NCI-H524 treated with DMSO at 0.1 percent for 48 hours (cell line): ENCODE data around the gene ZNF732.
"Not testable (repeated sequence)": the region's sequence is repeated elsewhere in the genome, so short reads cannot be mapped to it uniquely, and the experiment has no call there.

Experiments used
- DNase-seq: peaks from one replicate; lab custom pipeline; 2025; lab: John Stamatoyannopoulos, UW

Gene ZNF732

GRCh38 chr4:304969-305680, at the start of gene ZNF732:
TSS of gene ZNF732 (minus strand) at chr4:305474. CDS start at chr4:305310, 164 bp downstream.
- no peak for DNase-seq

DNA sequence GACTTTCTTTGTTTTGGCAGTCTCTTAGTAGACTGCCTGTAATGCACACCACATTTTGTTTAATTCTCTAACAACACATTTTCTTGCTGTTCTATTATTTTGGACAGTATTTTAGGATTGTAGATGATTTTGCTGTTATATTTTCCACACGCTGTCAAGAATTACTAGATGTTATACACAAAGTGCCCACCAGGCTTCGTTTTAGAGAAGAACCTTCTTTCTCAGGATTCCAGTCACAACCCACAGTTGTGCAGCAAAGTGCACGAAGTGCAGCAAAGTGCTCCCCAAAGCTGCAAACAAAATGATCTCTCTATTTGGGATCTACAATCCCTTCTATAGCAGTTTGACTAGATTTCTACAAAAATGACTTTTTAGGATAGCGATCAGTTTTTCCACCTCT, 34.7 kb upstream of the ZNF732 start:
- DNase-seq, result no peak

DNA sequence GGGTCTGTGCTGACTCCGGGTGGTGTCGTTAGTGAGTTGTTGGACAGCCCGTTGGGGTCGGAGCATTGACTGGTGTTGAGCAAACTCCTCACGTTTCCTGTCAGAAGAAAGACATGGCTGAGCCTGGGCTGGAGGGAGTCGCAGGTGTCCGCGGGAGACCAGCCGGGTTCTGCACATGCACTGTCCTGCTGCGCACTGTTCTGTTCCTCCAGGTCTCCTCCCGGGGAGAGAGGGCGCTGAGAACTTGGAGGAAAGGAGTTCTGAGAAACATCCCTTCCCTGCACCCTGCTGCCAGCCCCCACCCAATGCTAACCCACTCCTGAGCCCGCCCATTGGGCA, 33.5 kb upstream of the ZNF732 start:
- no peak for DNase-seq

DNA sequence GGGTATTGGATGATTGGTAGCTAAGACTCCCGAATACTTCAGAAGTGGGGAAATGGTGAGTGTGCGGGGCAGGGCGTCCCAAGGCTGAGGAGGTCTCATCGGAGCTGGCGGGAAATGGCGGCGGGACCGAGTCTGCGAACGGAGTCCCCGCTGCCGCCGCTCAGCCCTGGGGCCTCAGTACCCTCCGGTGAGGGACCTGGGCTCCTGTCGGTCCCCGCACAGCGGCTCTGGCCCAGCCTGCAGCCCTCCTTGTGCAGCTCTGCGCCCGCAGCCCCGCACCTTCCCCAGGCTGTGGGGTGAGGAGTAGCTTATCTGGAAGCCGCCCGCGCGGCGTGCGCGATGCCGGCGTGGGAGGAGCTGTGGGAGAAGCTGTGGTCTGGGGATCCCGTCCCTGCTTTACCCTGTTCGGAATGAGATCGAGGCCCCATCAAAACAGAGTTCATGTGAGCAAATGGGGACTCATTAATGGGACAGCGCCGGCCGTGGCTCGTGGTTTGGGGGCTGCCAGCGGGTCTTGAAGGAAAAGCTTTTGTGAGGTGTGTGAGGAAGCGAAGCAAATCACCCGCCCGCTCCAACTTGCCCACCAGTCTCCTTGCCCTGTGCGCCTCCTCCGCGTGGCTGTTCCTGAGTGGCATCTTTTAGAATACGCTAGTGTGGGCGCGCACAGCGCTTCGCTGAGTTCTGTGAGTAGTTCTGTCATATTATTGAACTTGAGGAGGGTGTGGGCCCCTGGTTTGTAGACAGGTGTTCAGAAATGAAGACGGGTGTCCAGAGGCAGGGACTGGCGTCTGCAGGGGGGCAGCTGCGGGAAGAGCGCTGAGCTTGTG, 32.9 kb upstream of the ZNF732 start:
- DNase-seq, result no peak

GRCh38 chr4:337143-337931, 32.1 kb upstream of the ZNF732 start, which contains the start of gene ZNF141:
TSS of gene ZNF141 (plus strand) at chr4:337814. CDS start at chr4:337984, 170 bp downstream.
- DNase-seq, result peak; percentile 85

GRCh38 chr4:336893-337142, 31.5 kb upstream of the ZNF732 start:
- no peak for DNase-seq

- no peak for DNase-seq
These were observed 31.0 kb upstream of the ZNF732 start for GRCh38 chr4:336099-336892.

DNA sequence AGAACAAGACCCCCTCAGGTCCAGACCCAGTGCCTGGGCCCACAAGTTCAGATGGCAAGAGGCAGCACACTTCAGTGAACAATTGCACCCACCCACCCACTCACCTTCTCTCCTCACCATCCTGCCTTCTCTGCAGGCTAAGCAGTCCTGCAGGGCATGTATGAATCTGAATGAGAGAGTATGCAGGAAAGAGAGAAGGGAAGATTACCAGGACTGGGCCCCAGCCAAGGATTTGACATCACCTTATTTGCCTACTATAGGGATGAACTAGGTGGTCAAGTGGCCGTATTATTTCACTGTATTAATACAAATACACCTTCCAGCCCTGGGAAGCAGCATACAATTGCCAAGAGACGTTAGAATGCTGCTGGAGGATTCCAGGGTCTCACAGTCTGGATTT, 30.2 kb upstream of the ZNF732 start:
- no peak for DNase-seq

DNA sequence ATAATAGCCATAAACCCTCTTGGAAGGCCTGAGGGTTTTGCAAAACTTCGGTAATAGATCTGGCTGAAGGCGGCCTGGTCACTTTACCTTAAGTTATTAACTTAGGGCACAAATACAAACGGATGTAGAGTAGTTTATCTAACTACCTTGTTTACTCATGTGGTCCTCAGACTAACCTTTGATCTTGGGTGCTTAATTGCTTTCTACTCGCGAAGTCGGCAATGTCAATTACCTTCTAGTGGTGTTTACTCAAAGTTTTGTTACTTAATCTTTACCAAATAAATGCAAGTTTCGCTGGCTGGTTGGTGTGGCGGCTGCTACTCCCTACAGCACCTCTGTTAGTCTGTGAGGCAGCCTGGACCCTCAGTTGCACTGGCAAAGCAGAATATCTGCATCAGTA, 23.5 kb upstream of the ZNF732 start:
- DNase-seq, result no peak

DNA sequence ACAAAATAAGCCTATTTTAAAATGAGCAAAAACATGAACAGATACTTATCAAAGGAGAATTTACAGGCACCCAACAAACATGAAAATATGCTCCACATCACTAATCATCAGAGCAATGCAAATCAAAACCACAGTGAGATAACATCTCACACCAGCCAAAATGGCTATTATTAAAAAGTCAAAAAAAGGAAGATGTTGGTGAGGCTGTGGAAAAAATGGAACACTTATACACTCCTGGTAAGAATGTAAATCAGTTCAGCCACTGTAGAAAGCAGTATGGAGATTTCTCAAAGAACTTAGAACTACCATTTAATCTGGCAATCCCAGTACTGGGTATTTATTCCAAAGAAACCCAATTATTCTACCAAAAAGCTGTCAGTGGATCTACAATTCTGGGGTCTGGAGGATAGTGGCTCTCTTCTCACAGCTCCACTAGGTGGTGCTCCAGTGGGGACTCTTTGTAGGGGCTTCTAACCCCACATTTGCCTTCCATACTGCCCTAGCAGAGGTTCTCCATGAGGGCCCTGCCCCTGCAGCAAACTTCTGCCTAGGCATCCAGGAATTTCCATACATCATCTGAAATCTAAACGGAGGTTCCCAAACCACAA, 9.1 kb upstream of the ZNF732 start:
- no peak for DNase-seq

DNA sequence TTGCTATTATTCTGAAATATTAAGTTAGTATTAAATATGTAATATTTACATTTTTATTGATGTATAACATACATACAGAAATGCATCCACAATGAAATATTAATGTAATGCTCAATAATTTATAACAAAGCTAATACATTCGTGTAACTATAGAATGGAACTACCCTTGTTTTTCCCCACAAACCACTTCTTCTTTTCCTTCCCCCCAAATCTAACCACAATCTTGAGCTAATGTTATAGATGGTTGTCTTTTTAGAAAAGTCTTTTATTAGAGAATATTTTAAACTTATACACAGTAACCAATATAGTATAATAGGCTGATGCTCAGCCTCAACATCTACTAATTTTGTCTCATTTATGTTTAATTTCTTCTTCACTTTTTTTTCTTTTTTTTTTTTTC, 4.5 kb upstream of the ZNF732 start:
- no peak for DNase-seq

DNA sequence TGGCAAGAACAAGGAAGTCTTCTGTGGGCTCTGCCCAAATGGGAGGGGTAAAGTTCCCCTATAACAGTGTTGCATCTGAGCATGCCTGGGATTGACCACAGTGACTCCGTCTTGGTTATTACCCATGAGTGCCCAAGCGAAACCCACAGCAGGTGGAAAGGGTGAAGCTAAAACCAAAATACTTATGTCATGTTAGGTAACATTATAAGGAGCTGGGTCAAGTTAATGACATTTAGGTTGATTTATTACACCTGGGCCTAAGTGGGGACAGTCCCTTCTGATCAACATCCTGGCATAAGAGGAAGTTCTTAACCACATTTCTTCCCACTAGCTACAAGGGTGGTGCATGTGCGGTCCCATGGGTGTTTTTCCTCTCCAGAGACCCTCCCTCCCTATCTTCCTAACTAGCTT, 1.3 kb upstream of the ZNF732 start:
- no peak for DNase-seq

DNA sequence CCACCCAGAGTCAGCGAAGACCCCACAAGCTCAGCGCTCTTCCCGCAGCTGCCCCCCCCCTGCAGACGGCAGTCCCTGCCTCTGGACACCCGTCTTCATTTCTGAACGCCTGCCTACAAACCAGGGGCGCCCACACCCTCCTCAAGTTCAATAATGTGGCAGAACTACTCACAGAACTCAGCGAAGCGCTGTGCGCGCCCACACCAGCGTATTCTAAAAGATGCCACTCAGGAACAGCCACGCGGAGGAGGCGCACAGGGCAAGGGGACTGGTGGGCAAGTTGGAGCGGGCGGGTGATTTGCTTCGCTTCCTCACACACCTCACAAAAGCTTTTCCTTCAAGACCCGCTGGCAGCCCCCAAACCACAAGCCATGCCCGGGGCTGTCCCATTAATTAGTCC, 758 bp downstream of the ZNF732 start:
- not testable (repeated sequence) for DNase-seq

GRCh38 chr4:302381-302780, 2.9 kb downstream of the ZNF732 start:
- no peak for DNase-seq

GRCh38 chr4:294732-295131, 10.5 kb downstream of the ZNF732 start:
- DNase-seq, result no peak

GRCh38 chr4:288891-289290, 16.4 kb downstream of the ZNF732 start:
- DNase-seq, result no peak

GRCh38 chr4:273309-274017, 31.8 kb downstream of the ZNF732 start:
- no peak for DNase-seq

GRCh38 chr4:271492-272103, 33.7 kb downstream of the ZNF732 start:
- no peak for DNase-seq

DNA sequence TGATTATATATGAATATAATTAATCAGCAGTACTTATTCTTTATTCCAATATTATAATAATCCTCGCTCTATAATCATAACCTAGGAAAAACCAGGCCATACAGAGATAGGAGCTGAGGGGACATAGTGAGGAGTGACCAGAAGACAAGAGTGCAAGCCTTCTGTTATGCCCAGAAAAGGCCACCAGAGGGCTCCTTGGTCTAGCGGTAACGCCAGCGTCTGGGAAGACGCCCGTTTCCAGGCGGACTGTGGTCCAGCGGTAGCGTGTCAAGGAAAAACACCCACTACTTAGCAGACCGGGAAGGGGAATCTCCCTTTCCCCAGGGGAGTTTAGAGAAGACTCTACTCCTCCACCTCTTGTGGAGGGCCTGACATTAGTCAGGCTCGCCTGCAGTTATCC, 46.0 kb downstream of the ZNF732 start:
- not testable (repeated sequence) for DNase-seq

DNA sequence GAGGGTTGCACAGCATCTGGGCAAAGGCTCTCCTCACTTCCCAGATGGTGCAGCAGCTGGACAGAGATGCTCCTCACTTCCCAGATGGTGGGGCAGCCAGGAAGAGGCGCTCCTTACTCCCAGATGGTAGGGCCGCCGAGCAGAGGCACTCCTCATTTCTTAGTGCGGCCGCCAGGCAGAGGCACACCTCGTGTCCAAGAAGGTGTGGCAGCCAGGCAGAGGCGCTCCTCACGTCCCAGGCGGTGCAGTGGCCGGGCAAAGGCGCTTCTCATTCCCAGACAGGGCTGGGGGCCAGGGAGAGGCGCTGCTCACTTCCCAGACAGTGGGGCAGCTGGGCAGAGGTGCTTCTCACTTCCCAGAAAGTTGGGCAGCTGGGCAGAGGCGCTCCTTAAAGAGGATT, 48.8 kb downstream of the ZNF732 start:
- DNase-seq, result no peak
